HG03460 (cell line): Measurements from ENCODE around the gene POLR2L.
A peak's percentile ranks its signal among the peaks of the same experiment; 100 is the strongest.

Experiments
- ATAC-seq: cut with Tn5 transposase; IDR thresholded peaks from one replicate; pipeline ENCODE4 v1.9.1; 2021; ENCODE audit not compliant: unreplicated experiment

POLR2L gene

GRCh38 chr11:842370-843002, at the start of gene POLR2L, which contains the start of gene TSPAN4:
Gene POLR2L, minus strand, starts transcription at chr11:842529. Its CDS starts 21 bp downstream, at chr11:842508.
Gene TSPAN4, plus strand, starts transcription at chr11:842852. Its CDS starts 7,453 bp downstream, at chr11:850305.
- peak; percentile 57 for ATAC-seq

GRCh38 chr11:890794-891540, 48.6 kb upstream of the POLR2L start:
- no peak for ATAC-seq

- no peak for ATAC-seq
Measured at GRCh38 chr11:889687-890475, 47.6 kb upstream of the POLR2L start.

GRCh38 chr11:889257-889656, 46.9 kb upstream of the POLR2L start:
- no peak for ATAC-seq

- no peak for ATAC-seq
Measured at GRCh38 chr11:888310-889212, 46.2 kb upstream of the POLR2L start.

GRCh38 chr11:887589-887988, 45.3 kb upstream of the POLR2L start:
- no peak for ATAC-seq

GRCh38 chr11:886568-886967, 44.2 kb upstream of the POLR2L start:
- ATAC-seq: no peak

- ATAC-seq: no peak
Measured at GRCh38 chr11:884578-885070, 42.3 kb upstream of the POLR2L start.

- ATAC-seq: no peak
Measured at GRCh38 chr11:883527-883926, 41.2 kb upstream of the POLR2L start.

GRCh38 chr11:882596-882995, 40.3 kb upstream of the POLR2L start:
- no peak for ATAC-seq

- ATAC-seq: no peak
Measured at GRCh38 chr11:880447-880846, 38.1 kb upstream of the POLR2L start.

- ATAC-seq: no peak
Measured at GRCh38 chr11:877565-877964, 35.2 kb upstream of the POLR2L start.

- no peak for ATAC-seq
Measured at GRCh38 chr11:876545-876944, 34.2 kb upstream of the POLR2L start.

- no peak for ATAC-seq
Measured at GRCh38 chr11:875769-876301, 33.5 kb upstream of the POLR2L start.

- no peak for ATAC-seq
Measured at GRCh38 chr11:875203-875602, 32.9 kb upstream of the POLR2L start.

GRCh38 chr11:873706-874105, 31.4 kb upstream of the POLR2L start:
- no peak for ATAC-seq

GRCh38 chr11:872799-873198, 30.5 kb upstream of the POLR2L start:
- ATAC-seq: no peak

GRCh38 chr11:871472-871871, 29.1 kb upstream of the POLR2L start:
- ATAC-seq: no peak

- no peak for ATAC-seq
Measured at GRCh38 chr11:870418-870817, 28.1 kb upstream of the POLR2L start.

- no peak for ATAC-seq
Measured at GRCh38 chr11:870127-870413, 27.7 kb upstream of the POLR2L start.
